HCT116 (cell line): ENCODE results near the gene WDR38. TPM values are rescaled to one million over a fixed set of nuclear protein-coding genes. Genes with fewer than 3 reads are reported as not detected.
A peak's percentile ranks its signal among the peaks of the same experiment; 100 is the strongest.

Experiments
- ATAC-seq: fragments of 200-7000 bp; cut with Tn5 transposase; 2 replicates; pipeline ENCODE4 v1.9.1; 2020; ENCODE audit warnings: mild to moderate bottlenecking, moderate library complexity
- BruUV-seq: library from RNA; stranded (reverse); fragments of 400-500 nt; replicated peaks from 2 replicates; lab custom pipeline; 2021; lab: Mats Ljungman, UMichigan
- CTCF ChIA-PET: fragments of 300-600 bp; sonication (Branson Sonifier 250); formaldehyde crosslinking; loops from one replicate; lab custom pipeline; 2021; ENCODE audit warnings: antibody characterized with exemption; lab: Charles Lee
- POLR2A ChIA-PET: fragments of 300-600, 350-600 bp; sonication (Branson Sonifier 250); formaldehyde crosslinking; loops from one replicate; lab custom pipeline; 2021; ENCODE audit warnings: antibody characterized with exemption; lab: Charles Lee
- RAD21 ChIA-PET, 2 experiments: fragments of 300-600 bp; sonication (Branson Sonifier 250); formaldehyde crosslinking; loops; one replicate each; lab custom pipeline; 2023; ENCODE audit warnings: low total read pairs in 2 of 2; ENCODE audit not compliant: uncharacterized antibody in 2 of 2, unreplicated experiment in 2 of 2, low non-redundant PET in 1 of 2; lab: Charles Lee
- DNase-seq: peaks from one replicate; pipeline ENCODE4 v3.0.0-alpha.2; 2010; ENCODE audit warnings: low read depth, low spot score
- H2AFZ ChIP-seq: fragments of 200-600 bp; shearing (Covaris generic), sonication (generic); 2 replicates; pipeline ENCODE4 v1.6.1; 2017; ENCODE audit warnings: low read depth, mixed run types, mixed read lengths, antibody characterized with exemption, low read length; ENCODE audit not compliant: poor library complexity, severe bottlenecking
- H3K27ac ChIP-seq: 2 replicates; pipeline ENCODE4 v1.5.1; 2012; ENCODE audit warnings: low read depth, low read length
- H3K27me3 ChIP-seq: fragments of 200-600 bp; sonication (generic); 2 replicates; pipeline ENCODE4 v1.6.1; 2016; ENCODE audit warnings: mixed run types, low read length, mixed read lengths; ENCODE audit not compliant: insufficient read depth
- H3K36me3 ChIP-seq, 2 experiments: fragments of 200-500 bp in 1 of 2; fragments of 200-600 bp in 1 of 2; sonication (Bioruptor generic) in 1 of 2; sonication (generic) in 1 of 2; 2 replicates each; pipeline versions ENCODE4 v1.5.1 to v1.6.1; 2014 to 2016; ENCODE audit warnings: low read length in 2 of 2, inconsistent platforms in 1 of 2, mixed read lengths in 1 of 2, mixed run types in 1 of 2; ENCODE audit not compliant: insufficient read depth in 2 of 2, control insufficient read depth in 1 of 2
- H3K4me1 ChIP-seq, 2 experiments: fragments of 200-600 bp in 1 of 2; sonication (generic) in 1 of 2; 2 replicates each; pipeline versions ENCODE4 v1.5.1 to v1.6.1; 2012 to 2017; ENCODE audit warnings: low read length in 2 of 2, inconsistent platforms in 1 of 2, mild to moderate bottlenecking in 1 of 2, mixed read lengths in 1 of 2, mixed run types in 1 of 2, moderate library complexity in 1 of 2; ENCODE audit not compliant: insufficient read depth in 2 of 2, control insufficient read depth in 1 of 2
- H3K4me2 ChIP-seq: fragments of 200-600 bp; sonication (generic); 2 replicates; pipeline ENCODE4 v1.6.1; 2017; ENCODE audit warnings: mixed run types, low read length, mixed read lengths
- H3K4me3 ChIP-seq, 2 experiments: fragments of 200-600 bp in 1 of 2; sonication (generic) in 1 of 2; replicated peaks in 1 of 2; 2 replicates each; pipeline ENCODE4 v1.5.1; 2011 to 2016; ENCODE audit warnings: low read length in 2 of 2, control low read depth in 1 of 2, low read depth in 1 of 2, mild to moderate bottlenecking in 1 of 2, mixed read lengths in 1 of 2, mixed run types in 1 of 2
- H3K79me2 ChIP-seq: fragments of 200-600 bp; sonication (generic); 2 replicates; pipeline ENCODE4 v1.6.1; 2017; ENCODE audit warnings: mild to moderate bottlenecking, mixed run types, low read length, moderate library complexity, mixed read lengths; ENCODE audit not compliant: insufficient read depth
- H3K9ac ChIP-seq: fragments of 200-600 bp; sonication (generic); 2 replicates; pipeline ENCODE4 v1.6.1; 2016; ENCODE audit warnings: low read length, mixed read lengths
- H3K9me2 ChIP-seq: fragments of 200-600 bp; sonication (generic), shearing (Covaris generic); 2 replicates; pipeline ENCODE4 v1.6.1; 2017; ENCODE audit warnings: mixed run types, mild to moderate bottlenecking, moderate library complexity; ENCODE audit not compliant: insufficient read depth
- H3K9me3 ChIP-seq, 2 experiments: fragments of 200-500 bp in 1 of 2; fragments of 200-600 bp in 1 of 2; sonication (Bioruptor generic) in 1 of 2; sonication (generic) in 1 of 2; 2 replicates each; pipeline ENCODE4 v1.6.1; 2014 to 2017; ENCODE audit warnings: low read length in 2 of 2, mixed read lengths in 2 of 2, inconsistent platforms in 1 of 2, low read depth in 1 of 2, mild to moderate bottlenecking in 1 of 2, mixed run types in 1 of 2, moderate library complexity in 1 of 2; ENCODE audit not compliant: control insufficient read depth in 1 of 2, insufficient read depth in 1 of 2
- H4K20me1 ChIP-seq: fragments of 200-600 bp; sonication (generic), shearing (Covaris generic); 2 replicates; pipeline ENCODE4 v1.6.1; 2017; ENCODE audit warnings: mixed run types, mild to moderate bottlenecking, moderate library complexity; ENCODE audit not compliant: insufficient read depth
- ZFX ChIP-seq: fragments of 450-650 bp; IDR thresholded peaks from 2 replicates; pipeline ENCODE4 v1.6.1; 2017
- intact Hi-C: fragments of 100-400 bp; cut with micrococcal nuclease; formaldehyde crosslinking; loops from 2 replicates; pipeline ENCODE4 v1.10.0; 2022
- total RNA-seq: library from RNA; stranded (reverse); gene quantifications from one replicate; pipeline ENCODE4 v1.2.1, GENCODE V29; 2021; ENCODE audit not compliant: unreplicated experiment
- TF ChIP-seq, protein P1 (sequence below): IDR thresholded peaks from 2 replicates; pipeline ENCODE4 v1.6.1; 2011; ENCODE audit warnings: mild to moderate bottlenecking, low read length, moderate library complexity; ENCODE audit not compliant: insufficient replicate concordance; ENCODE audit errors: extremely low read depth
- TF ChIP-seq, protein P2 (sequence below): IDR thresholded peaks from 2 replicates; pipeline ENCODE4 v1.6.1; 2012
- TF ChIP-seq, protein P3 (sequence below): IDR thresholded peaks from 2 replicates; pipeline ENCODE4 v1.6.1; 2012

WDR38 gene
- total RNA-seq, 1 experiment from 2014 or later, result not detected

DNA sequence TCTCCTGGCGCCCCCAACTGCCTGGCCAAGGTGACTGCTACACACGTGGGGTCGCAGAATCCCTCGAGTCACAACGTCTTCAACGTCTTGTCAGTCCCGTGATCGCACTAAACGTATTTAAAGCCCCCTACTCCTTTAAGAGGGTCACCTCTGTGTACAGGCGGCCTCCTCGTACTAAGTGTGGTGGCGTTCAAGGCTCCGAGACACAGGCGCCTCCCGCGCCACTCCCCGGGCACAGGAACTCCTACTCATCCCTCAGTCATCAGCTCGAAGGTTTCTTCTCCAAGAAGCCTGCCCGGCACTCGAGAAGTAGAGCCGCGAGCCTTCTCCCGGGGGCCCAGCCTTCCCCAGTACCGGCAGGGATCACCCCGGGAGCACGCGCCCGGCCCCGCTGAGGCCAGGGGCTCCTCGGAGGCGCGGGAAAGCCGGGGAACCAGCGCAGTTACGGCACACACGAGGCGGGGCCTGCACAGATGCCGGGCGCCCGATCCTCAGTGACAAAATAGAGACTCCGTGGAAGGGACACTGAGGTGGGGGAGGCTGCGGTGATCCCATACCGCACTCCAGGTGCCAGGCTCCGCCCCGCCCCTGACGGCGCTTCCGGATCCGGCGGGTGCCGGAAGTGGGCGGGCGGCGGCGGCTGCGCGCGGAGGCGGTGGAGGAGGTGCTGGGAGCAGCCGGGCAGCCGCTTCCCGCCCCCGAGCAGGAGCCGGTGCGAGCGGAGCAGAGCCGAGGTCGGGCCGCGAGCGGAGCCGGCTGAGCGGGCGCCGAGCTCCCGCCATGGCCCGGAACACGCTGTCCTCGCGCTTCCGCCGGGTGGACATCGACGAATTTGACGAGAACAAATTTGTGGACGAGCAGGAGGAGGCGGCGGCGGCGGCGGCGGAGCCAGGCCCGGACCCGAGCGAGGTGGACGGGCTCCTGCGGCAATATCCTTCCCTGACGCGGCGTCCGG, 15.5 kb downstream of the WDR38 start (continued):
- TF ChIP-seq, protein P1, sequence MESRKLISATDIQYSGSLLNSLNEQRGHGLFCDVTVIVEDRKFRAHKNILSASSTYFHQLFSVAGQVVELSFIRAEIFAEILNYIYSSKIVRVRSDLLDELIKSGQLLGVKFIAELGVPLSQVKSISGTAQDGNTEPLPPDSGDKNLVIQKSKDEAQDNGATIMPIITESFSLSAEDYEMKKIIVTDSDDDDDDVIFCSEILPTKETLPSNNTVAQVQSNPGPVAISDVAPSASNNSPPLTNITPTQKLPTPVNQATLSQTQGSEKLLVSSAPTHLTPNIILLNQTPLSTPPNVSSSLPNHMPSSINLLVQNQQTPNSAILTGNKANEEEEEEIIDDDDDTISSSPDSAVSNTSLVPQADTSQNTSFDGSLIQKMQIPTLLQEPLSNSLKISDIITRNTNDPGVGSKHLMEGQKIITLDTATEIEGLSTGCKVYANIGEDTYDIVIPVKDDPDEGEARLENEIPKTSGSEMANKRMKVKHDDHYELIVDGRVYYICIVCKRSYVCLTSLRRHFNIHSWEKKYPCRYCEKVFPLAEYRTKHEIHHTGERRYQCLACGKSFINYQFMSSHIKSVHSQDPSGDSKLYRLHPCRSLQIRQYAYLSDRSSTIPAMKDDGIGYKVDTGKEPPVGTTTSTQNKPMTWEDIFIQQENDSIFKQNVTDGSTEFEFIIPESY, result peak; percentile 28
- TF ChIP-seq, protein P2, sequence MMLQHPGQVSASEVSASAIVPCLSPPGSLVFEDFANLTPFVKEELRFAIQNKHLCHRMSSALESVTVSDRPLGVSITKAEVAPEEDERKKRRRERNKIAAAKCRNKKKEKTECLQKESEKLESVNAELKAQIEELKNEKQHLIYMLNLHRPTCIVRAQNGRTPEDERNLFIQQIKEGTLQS, result no peak
- TF ChIP-seq, protein P3, sequence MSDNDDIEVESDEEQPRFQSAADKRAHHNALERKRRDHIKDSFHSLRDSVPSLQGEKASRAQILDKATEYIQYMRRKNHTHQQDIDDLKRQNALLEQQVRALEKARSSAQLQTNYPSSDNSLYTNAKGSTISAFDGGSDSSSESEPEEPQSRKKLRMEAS, result no peak

DNA sequence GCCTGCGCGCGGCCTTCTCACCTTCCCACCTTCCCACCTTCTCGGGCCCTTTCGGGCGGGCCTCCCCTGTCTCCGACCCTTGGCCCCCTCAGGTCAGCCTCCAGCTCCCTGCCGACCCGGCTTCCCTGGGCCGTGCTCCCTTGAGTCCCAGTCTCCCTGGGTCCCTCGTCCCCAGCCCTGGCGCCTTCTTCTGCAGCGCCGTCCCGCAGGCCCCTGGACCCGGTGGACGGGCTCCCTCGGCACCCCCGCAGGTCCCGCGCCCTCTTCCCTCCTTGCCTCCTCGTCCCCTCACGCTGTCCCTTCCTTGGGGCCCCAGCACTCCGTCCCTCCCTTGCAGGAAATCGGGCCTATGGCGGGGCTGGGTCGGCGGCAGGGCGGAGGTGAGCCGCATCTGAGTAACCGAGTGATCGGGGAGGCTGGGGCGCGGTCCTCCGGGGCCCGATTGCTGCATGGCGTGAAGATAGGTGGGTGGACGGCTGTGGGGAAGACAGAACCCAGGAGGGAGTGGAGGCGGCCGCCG, 16.3 kb downstream of the WDR38 start:
- ChIA-PET POLR2A (no interaction called here), CTCF (no interaction called here), RAD21 (no interaction called here)
- DNase-seq, result no peak
- intact Hi-C loops, result no loop called here
- Histone ChIP-seq H3K4me1 (peaks cover 19 to 48% of the 10 kb centered on the region in 2 experiments), H3K9me2 (no peaks in the 10 kb centered on the region), H3K4me2 (peak overlapping the region; percentile 84), H3K79me2 (peaks cover 76% of the 10 kb centered on the region), H3K9me3 (no peaks in the 10 kb centered on the region), H3K27me3 (no peaks in the 10 kb centered on the region), H3K9ac (peak overlapping the region; percentile 98), H3K36me3 (peaks cover 4 to 24% of the 10 kb centered on the region in 2 experiments; a peak in 2 of 4 replicates), H3K4me3 (peak overlapping the region; percentile 91 to 94), H2AFZ (no peak overlapping the region), H3K27ac (peak overlapping the region; percentile 96), H4K20me1 (peaks cover 17% of the 10 kb centered on the region; the same call in 1 of the 2 replicates)
- ATAC-seq, result peak; percentile 15
- no TSS peak for BruUV-seq
- TF ChIP-seq, protein P3, result no peak
- TF ChIP-seq ZFX, result peak; percentile 50
